ENCODE results near the gene AGAP3.

GRCh38 chr7:151157645-151158329 lies 71.5 kb downstream of the AGAP3 start:
- no peak for TF ChIP-seq CTCF (IDR thresholded peaks at IDR 0.05)
- TF ChIP-seq GATA2 (CRISPR knock-in tag; IDR thresholded peaks at IDR 0.05): no peak
- no peak for TF ChIP-seq POLR2AphosphoS5 (IDR thresholded peaks at IDR 0.05; ENCODE audit: low read depth, low read length)
- TF ChIP-seq EZH2phosphoT487 (IDR thresholded peaks at IDR 0.05; ENCODE audit: borderline replicate concordance, low read depth): no peak
- TF ChIP-seq CHD2 (IDR thresholded peaks at IDR 0.05; ENCODE audit: low read length, partially characterized antibody): no peak

Measured in SK-N-SH (cell line).